ENCODE measurements around the gene NDUFB10.

DNA sequence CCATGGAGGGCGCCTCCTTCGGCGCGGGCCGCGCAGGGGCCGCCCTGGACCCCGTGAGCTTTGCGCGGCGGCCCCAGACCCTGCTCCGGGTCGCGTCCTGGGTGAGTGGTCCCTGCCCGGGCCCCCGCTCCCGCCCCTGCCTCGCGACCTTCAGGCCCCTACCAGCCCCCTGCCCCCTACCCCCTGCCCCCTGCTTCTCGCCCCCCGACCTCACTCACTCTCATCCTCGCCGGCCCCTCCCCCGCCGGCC lies 30.7 kb downstream of the NDUFB10 start:
- TF ChIP-seq, protein P1, sequence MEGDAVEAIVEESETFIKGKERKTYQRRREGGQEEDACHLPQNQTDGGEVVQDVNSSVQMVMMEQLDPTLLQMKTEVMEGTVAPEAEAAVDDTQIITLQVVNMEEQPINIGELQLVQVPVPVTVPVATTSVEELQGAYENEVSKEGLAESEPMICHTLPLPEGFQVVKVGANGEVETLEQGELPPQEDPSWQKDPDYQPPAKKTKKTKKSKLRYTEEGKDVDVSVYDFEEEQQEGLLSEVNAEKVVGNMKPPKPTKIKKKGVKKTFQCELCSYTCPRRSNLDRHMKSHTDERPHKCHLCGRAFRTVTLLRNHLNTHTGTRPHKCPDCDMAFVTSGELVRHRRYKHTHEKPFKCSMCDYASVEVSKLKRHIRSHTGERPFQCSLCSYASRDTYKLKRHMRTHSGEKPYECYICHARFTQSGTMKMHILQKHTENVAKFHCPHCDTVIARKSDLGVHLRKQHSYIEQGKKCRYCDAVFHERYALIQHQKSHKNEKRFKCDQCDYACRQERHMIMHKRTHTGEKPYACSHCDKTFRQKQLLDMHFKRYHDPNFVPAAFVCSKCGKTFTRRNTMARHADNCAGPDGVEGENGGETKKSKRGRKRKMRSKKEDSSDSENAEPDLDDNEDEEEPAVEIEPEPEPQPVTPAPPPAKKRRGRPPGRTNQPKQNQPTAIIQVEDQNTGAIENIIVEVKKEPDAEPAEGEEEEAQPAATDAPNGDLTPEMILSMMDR (IDR thresholded peaks at IDR 0.05) = no peak
- TF ChIP-seq REST (IDR thresholded peaks at IDR 0.05; ENCODE audit: insufficient read depth in 1 of 2, low read depth in 2 of 2, low read length in 1 of 2) = no peak
